Caki2 (cell line): ENCODE measurements around the gene DBN1. TPM values are rescaled to one million over a fixed set of nuclear protein-coding genes. Genes with fewer than 3 reads are reported as not detected.

Experiments
- DNase-seq: peaks from one replicate; pipeline ENCODE4 v3.0.0-alpha.2; 2015; ENCODE audit warnings: low read depth
- in situ Hi-C: cut with HindIII; loops from 2 replicates; pipeline ENCODE4 v1.10.0; 2016; ENCODE audit warnings: low sequenced_read_pairs, low pct_unique_long_range_greater_than_20kb, mixed read lengths
- total RNA-seq: library from RNA; depleted of rRNA; stranded (reverse); fragments of >200 nt; shearing (Covaris generic); gene quantifications from 2 replicates; pipeline ENCODE4 v1.2.3, GENCODE V29; 2014; ENCODE audit warnings: low replicate concordance

DBN1 gene
- total RNA-seq, 1 experiment from 2014 or later: 175 TPM

GRCh38 chr5:177507596-177508220 lies 34.3 kb upstream of the DBN1 start:
- in situ Hi-C loops: no loop called here
- DNase-seq: no peak

DNA sequence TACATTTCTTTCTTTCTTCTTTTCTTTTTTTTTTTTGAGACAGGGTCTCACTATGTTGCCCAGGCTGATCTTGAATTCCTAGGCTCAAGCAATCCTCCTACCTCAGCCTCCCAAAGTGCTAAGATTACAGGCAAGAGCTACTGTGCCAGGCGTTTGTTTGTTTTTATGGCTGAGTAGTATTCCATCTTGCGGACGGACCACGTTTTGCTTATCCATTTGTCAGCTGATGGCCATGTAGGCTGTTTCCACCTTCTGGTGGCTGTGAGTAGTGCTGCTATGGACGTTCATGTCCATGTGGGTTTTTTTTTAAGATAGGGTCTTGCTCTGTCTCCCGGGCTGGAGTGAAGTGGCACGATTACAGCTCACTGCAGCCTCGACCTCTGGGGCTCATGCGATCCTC lies 33.7 kb upstream of the DBN1 start:
- in situ Hi-C loops: no loop called here
- DNase-seq: no peak

- in situ Hi-C loops: no loop called here
- DNase-seq: no peak
Measured at GRCh38 chr5:177505075-177505474, 31.6 kb upstream of the DBN1 start.

DNA sequence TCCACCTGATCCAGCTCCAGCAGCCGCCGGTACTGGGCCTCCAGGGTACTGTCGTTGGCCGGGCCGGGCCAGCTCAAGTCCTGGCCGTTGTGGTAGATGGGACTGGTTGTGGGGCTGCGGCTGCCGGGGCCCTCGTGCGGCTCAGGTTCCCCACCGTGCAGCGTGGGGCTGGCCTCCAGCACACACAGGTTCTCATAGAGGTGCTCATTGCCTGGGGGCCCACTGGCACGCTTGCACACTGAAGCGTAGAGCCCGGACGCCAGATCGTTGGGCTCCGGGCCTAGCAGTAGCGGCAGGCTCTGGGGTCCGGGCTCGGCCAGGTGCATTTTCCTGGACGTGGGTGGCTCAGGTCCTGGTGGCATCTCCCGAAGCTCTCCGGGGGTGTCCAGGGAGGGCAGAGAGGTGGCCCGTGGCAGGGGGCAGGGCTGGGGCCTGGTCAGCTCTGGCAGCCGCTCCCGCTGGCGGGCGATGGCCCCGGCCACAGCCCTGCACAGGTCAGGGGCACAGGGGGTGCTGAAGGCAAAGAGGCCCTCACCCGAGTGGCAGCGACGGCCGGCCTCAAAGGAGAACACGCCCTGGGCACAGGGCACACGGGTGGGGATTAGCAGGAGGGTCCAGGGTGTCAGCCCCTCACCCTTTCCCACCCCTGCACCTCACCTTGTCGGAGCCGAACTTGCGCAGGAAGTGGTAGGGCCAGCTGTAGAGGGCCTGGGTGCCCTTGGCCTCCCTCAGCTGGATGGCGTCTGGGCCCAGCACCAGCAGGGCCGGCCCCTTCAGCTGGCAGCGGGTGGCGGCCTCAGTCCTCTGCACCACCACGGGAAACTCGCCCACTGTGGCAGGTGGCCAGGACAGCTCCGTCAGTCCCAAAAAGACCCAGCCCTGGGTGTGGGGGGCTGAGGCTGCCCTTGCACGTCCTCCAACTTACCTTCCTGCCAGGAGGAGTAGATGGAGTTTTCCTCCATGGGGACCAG lies 30.9 kb upstream of the DBN1 start:
- no peak for DNase-seq
- in situ Hi-C loops: no loop called here

- DNase-seq: no peak
- in situ Hi-C loops: no loop called here
Measured at GRCh38 chr5:177503351-177504085, 30.1 kb upstream of the DBN1 start.

DNA sequence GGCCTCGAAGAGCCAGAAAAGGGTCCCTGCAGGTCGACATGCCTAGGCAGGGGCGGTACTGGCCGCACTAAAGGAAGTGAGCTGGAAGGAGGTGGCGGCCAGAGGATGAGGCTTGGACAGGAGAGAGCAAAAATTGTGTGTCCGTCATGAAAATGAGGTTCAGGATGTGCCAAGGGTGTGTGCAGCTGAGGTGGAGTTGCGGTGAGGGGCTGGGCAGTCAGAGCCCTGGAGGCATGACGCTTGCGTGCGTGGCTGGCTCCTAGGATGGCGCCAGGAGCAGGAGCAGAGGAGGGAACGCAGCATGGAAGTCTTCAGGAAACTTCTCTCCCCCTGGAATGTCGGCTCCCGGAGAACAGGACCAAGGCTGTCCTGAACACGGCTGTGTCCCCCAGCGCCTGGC lies 29.5 kb upstream of the DBN1 start:
- in situ Hi-C loops: no loop called here
- no peak for DNase-seq

DNA sequence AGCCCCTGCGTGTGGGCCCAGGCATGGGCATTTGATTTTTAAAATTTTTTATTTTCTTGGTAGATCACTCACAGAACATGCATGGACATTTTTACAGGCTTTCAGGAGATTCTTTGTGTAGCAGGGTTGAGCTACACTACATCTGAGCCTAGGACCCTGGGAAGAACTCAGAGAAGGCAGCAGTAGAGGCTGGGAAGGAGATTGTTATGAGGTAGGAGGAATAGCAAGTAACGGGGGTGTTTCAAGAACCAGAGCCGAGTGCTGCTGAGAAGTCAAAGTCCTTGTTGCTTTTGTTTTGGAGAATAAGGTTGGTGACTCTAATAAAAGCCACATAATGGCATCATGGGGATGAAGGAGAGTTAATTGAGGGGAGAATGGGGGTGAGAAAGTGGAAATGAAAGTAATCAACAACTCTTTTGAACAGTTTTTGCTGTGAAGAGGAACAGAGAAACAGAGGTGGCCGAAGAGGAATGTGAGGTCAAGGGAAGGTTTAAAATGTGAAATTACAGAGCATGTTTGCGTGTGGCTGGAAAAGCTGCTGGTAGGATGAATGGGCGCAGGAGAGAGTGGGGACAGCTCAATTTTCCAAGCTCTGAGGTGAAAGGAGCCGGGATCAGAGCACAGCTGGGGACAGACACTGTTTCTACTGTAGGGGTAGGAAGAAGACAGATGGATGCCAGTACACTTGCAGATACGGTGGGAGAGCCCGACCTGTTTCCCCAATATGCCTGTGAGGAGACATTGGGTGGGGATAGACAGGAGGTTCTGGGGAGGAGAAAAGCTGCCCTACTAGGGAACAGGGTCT lies 28.6 kb upstream of the DBN1 start:
- DNase-seq: no peak
- in situ Hi-C loops: no loop called here

DNA sequence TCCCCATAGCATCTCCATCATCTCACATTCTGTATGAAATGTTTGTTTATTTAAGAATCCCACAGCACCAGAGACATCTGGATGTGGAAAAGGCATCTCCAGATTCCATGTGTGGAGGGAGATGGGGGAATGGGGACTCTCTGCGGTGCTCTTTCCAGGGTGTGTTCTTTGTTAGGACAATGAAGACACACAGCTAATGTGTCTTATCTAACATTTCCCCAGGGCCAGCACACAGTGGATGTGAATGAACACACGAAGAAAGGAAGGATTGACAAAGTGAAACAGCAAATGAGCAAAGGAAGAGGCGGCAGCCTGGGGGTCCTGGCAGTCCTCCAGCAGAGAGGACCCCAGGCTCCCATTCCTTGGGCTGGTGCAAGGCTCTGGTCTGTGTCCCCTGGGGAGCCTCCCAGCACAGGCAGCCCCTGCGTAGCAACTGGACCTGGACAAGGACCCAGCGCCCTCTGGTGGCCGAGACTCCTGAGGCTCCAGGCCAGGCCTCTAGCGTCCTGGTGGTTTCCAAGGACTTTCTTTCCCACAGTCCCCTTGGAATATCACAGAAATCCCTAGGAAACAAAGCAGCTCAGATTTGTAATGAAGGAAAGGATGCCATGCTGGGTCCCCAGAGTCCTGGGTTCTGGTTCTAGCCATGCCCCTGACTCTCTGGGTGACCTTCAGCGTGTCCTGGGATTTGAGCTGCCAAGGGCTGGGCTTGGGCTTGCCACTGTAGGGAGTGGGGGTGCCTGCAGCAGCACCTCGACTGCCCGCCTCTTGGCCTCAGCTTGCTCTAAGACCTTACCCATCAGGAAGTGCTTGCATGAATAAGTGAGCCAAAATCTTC lies 27.5 kb upstream of the DBN1 start:
- in situ Hi-C loops: no loop called here
- DNase-seq: peak; percentile 71

DNA sequence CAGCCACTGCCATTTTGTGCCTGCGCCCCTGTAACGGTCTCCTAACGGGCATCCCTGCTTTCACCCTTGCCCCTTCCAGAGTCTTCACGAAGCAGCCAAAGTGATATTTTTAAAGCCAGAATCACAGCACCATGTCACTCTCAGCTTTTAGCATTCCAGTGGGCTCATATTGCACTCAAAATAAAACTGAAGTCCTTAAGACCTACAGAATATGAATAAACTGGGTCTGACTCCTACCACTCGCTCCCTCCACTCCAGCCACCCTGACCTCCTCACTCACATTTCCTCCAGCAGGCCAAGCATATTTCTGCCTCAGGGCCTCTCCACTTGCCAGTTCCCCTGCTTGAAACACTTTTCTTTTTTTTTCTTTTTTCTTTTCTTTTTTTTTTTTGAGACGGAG lies 26.4 kb upstream of the DBN1 start:
- DNase-seq: no peak
- in situ Hi-C loops: no loop called here

DNA sequence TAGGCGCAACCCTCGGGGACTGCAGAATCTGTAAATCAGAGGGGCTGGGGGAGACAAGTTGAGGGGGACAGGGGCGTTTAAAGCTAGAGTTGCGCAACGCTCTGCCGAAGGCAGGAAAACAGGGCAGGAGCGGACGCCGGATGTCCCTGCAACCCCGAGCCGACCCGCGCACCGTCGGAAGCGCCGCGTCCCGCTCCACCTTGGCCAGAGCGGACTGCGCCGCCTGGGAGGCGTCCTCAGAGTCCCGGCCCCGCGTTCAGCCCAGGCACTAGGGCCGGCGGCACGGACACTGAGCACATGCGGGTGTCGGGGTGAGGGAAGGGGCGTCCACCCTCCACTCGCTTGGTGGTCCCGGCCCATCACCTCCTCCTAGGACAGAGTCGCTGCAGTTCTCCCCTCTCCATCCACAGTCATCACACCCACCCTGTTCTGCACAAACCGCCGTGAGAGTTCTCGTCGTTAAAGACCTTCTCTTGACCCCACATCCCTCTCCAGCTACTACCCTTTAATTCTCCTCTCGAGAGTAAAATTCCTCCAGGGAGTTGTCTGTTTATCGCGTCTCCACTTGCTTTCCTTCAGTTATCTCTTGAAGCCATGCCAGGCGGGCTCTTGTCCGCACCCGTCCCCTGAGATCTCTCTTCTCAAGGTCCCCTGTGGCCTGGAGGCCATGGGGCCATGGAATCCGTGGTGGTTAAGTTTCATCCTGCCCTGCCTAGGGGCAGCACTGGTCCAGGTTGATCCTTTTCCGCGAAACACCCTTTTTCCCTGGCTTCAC lies 24.8 kb upstream of the DBN1 start:
- no peak for DNase-seq
- in situ Hi-C loops: no loop called here

- in situ Hi-C loops: no loop called here
- DNase-seq: peak; percentile 99
Measured at GRCh38 chr5:177497292-177498012, 24.0 kb upstream of the DBN1 start, which contains the start of gene PDLIM7. Gene PDLIM7, minus strand, starts transcription at chr5:177497604. Its CDS starts 1,092 bp downstream, at chr5:177496512.

GRCh38 chr5:177496727-177497291 lies 23.4 kb upstream of the DBN1 start:
- peak; percentile 95 for DNase-seq
- in situ Hi-C loops: no loop called here

- in situ Hi-C loops: no loop called here
- peak; percentile 69 for DNase-seq
Measured at GRCh38 chr5:177496070-177496726, 22.8 kb upstream of the DBN1 start.

GRCh38 chr5:177495243-177496060 lies 22.0 kb upstream of the DBN1 start:
- in situ Hi-C loops: no loop called here
- DNase-seq: peak; percentile 94
